AG04449 (cell line): ENCODE measurements around the gene MYCN.
"Not testable (repeated sequence)": the region's sequence is repeated elsewhere in the genome, so short reads cannot be mapped to it uniquely, and the experiment has no call there.

Source experiments
- CTCF ChIA-PET: fragments of 350-600 bp; formaldehyde crosslinking; extraction: SDS; loops from one replicate; lab custom pipeline; 2021; ENCODE audit warnings: antibody characterized with exemption; lab: Yijun Ruan, JAX
- POLR2A ChIA-PET: fragments of 400-600, 350-600 bp; formaldehyde crosslinking; extraction: SDS; loops from one replicate; lab custom pipeline; 2020; ENCODE audit warnings: antibody characterized with exemption, inconsistent platforms; lab: Yijun Ruan, JAX
- DNase-seq: peaks from one replicate; pipeline ENCODE4 v3.0.0-alpha.2; 2010; ENCODE audit warnings: low read depth, low spot score
- H3K4me3 ChIP-seq: 2 replicates; pipeline ENCODE4 v1.5.1; 2011; ENCODE audit warnings: low read depth, mild to moderate bottlenecking, control low read depth, low read length
- TF ChIP-seq, protein P1 (sequence below): IDR thresholded peaks from one replicate; pipeline ENCODE4 v1.5.1; 2011; ENCODE audit warnings: mild to moderate bottlenecking, moderate library complexity, low read length, control low read depth, inconsistent platforms; ENCODE audit not compliant: insufficient read depth; ENCODE audit errors: missing control alignments

MYCN gene

DNA sequence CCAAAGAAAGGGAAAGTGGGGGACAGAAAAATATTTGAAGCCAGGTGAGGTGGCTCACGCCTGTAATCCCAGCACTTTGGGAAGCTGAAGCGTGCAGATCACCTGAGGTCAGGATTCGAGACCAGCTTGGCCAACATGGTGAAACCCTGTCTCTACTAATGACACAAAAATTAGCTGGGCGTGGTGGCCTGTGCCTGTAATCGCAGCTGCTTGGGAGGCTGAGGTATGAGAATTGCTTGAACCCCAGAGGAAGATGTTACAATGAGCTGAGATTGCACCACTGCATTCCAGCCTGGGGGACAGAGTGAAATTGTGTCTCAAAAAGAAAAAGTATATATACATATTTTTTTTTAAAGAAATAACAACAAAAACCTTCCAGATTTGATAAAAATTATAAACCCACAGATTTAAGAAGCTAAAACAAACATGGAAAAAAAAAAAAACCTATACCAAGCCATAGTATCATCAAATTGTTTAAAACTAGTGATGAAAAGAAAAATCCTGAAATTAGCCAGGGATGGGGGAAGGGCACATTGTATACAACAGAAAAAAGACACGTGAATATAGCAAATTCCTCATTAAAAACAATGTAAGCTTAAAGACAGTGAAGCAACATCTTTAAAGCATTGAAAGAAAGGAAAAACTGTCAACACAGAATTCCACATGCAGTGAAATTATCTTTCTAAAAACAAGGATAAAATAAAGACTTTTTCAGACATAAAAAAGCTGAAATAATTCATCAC is 40.4 kb upstream of the MYCN start:
- no peak overlapping the region for H3K4me3 ChIP-seq
- TF ChIP-seq, protein P1, sequence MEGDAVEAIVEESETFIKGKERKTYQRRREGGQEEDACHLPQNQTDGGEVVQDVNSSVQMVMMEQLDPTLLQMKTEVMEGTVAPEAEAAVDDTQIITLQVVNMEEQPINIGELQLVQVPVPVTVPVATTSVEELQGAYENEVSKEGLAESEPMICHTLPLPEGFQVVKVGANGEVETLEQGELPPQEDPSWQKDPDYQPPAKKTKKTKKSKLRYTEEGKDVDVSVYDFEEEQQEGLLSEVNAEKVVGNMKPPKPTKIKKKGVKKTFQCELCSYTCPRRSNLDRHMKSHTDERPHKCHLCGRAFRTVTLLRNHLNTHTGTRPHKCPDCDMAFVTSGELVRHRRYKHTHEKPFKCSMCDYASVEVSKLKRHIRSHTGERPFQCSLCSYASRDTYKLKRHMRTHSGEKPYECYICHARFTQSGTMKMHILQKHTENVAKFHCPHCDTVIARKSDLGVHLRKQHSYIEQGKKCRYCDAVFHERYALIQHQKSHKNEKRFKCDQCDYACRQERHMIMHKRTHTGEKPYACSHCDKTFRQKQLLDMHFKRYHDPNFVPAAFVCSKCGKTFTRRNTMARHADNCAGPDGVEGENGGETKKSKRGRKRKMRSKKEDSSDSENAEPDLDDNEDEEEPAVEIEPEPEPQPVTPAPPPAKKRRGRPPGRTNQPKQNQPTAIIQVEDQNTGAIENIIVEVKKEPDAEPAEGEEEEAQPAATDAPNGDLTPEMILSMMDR: no peak
- CTCF ChIA-PET: no interaction called here
- DNase-seq: no peak
- POLR2A ChIA-PET: no interaction called here

DNA sequence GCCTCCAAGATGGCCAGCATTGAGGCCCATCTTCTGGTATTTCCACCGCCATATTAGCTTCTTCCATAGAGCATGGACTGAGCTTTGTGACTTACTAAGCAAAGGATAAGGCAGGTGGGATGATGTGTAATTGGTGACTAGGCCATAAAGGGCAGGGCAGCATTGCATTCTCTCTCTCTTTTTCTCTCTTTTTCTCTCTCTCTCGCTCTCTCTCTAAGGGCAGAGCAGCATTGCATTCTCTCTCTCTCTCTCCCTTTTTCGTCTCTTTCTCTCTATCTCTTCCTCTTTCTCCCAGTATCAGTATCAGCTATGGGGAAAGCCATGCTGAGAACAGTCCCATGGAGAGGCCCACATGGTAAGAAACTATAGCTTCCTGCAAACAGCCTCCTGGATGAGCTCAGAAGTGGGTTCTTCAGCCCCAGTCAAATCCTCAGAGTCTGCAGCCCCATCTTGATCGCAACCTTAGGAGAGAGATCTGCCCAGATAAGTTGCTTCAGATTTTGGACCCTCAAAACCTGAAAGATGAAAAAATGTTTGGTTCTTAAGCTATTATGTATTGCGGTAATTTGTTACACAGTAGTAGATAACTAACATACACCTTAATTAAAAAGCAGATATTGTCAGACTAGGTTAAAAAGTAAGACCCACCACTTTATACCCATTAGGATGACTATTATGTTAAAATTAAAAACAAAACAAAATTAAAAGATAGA is 39.1 kb upstream of the MYCN start:
- DNase-seq: no peak
- ChIA-PET CTCF (no interaction called here), POLR2A (no interaction called here)
- TF ChIP-seq, protein P1: no peak
- no peak overlapping the region for H3K4me3 ChIP-seq

DNA sequence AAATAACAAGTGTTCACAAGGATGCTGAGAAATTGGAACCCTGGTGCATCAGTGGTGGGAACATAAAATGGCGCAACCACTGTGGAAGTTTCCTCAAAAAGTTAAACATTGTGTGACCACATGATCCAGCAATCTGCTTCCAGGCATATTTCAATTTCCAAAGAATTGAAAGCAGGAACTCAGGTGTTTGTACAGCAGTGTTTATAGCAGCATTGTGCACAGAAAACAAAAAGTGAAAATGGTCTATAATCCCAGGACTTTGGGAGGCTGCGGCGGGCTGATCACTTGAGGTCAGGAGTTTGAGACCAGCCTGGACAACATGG is 38.6 kb upstream of the MYCN start:
- TF ChIP-seq, protein P1: no peak
- no peak overlapping the region for H3K4me3 ChIP-seq
- CTCF ChIA-PET: no interaction called here
- DNase-seq: no peak
- POLR2A ChIA-PET: no interaction called here

DNA sequence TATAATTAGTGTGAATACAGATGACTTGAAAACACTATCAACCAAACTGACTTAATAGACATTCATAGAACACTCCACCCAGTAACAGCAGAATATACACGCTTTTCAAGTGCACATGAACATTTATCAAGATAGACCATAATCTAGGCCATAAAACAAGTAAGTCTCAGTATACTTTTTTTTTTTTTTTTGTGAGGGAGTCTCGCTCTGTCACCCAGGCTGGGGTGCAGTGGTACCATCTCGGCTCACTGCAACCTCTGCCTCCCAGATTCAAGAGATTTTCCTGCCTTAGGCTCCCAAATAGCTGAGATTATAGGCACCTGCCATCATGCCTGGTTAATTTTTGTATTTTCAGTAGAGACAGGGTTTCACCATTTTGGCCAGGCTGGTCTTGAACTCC is 36.4 kb upstream of the MYCN start:
- H3K4me3 ChIP-seq, POLR2A ChIA-PET, DNase-seq, CTCF ChIA-PET: not testable (repeated sequence)

DNA sequence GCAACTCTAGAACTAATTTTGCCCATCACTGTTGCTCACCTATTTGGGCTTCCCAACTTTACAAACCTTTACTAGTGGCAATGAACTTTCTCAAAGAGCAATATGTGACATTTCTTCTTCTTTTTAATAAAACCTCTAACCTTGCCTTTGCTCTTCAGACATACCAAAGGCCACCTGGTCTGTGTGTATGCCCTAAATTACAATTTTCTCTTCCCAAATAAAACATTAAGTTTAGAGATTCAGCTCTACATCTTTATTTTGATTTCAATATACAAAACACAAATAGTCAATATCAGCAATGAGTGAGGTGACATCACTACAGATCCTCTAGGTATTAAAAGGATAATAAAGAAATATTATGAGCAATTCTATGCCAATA is 35.1 kb upstream of the MYCN start:
- no peak for DNase-seq
- CTCF ChIA-PET: no interaction called here
- TF ChIP-seq, protein P1: no peak
- POLR2A ChIA-PET: no interaction called here
- H3K4me3 ChIP-seq: no peak overlapping the region

DNA sequence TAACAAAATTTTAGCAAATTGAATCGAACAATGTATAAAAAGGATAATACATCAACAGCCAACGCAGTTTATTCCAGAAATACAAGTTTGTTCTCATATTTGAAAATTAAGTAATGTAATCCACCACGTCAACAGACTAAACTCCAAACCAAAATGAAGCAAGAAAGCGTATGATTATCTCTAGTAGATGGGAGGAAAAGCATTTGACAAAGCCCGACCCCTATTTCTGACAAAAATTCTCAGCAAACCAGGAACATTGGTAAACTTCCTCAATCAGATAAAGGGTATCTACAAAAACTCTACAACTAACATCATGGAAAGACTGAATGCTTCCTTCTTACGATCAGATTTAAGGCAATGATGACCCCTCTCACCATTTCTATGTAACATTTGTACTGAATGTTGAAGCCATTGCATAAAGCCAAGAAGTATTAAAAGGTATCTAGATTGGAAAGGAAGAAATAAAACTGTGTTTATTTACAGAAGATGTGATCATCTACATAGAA is 34.3 kb upstream of the MYCN start:
- no peak for DNase-seq
- ChIA-PET POLR2A (no interaction called here), CTCF (no interaction called here)
- TF ChIP-seq, protein P1: no peak
- H3K4me3 ChIP-seq: no peak overlapping the region

DNA sequence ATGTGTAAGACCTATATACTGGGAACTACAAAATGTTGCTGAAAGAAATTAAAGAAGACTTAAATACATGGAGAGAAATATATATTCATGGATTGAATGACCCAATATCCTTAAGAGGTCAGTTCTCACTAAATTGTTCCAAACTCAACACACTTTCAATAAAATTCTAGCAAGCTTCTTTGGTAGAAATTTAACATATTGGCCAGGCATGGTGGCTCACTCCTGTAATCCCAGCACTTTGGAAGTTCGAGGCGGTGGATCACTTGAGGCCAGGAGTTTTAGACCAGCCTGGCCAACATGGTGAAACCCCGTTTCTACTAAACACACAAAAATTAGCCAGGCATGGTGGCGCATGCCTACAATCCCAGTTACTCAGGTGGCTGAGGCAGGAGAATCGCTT is 33.6 kb upstream of the MYCN start:
- no peak for DNase-seq
- ChIA-PET CTCF (no interaction called here), POLR2A (no interaction called here)
- no peak overlapping the region for H3K4me3 ChIP-seq
- TF ChIP-seq, protein P1: no peak
